OCI-M2 (cell line): ENCODE results near the gene COL27A1.

Experiments used
- DNase-seq: peaks from one replicate; lab custom pipeline; 2025; ENCODE audit not compliant: unreplicated experiment; lab: John Stamatoyannopoulos, UW

The COL27A1 gene

GRCh38 chr9:114264806-114265550 is 109.6 kb downstream of the COL27A1 start:
- DNase-seq = no peak

GRCh38 chr9:114266969-114267368 is 111.6 kb downstream of the COL27A1 start:
- DNase-seq = no peak

DNA sequence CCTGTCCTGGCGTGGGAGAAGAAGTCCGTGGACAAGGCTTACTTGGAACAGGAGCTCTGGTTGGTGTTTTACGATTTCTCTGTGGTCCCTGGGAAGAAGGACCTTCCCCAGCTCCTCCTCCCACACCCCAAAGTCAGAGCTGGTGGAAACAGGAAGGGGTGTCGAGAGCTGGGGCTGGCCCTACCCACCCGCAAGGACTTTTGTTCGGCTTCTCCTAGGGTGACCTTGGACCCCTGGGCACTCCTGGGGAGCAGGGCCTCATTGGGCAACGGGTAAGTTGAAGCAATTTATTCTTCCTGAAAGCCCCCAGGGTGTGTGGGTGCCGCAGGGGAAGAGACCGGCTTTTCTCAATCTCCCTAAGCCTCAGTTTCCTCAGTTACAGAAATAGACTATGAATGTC is 113.7 kb downstream of the COL27A1 start:
- DNase-seq = no peak

DNA sequence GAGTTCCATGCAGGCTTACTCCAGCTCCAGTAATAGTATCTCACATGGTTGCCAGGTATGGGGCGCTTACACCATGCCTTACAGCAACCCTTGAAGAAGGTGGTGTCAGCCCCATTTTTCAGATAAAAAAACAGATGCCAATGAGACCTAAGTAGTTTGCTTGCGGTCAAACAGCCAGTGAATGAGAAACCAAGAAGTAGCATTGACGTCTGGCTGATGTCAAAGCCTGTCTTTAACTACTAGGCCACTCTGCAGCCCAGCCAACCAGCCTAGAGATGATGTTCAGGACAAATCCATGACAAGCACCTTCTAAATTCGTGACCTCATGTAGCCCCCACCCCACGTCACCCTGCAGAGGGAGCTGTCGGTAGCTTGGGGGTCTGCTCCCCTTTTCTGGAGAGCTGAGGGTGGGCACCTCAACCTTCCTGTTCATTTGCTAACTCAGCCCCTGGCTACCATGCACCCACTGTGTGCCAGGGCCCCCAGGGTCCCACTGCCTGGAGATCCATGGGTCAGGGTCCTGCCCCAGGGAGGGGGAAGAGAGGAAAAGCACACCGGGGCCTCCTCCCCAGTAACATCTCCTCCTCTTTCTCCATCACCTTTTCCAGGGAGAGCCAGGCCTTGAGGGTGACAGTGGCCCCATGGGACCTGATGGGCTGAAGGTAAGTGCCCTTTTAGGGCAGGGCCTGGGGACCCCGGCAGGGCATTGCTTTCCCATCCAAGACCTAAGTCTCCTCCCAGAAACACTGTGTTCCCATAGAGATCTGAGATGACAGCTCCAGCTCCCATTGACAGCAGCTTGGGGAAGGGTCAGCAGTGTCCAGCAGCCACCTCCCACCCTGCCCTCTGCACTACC is 115.0 kb downstream of the COL27A1 start:
- DNase-seq = no peak

GRCh38 chr9:114271556-114272510 is 116.5 kb downstream of the COL27A1 start:
- no peak for DNase-seq

- DNase-seq = no peak
Observed at GRCh38 chr9:114272739-114273431, 117.5 kb downstream of the COL27A1 start.

DNA sequence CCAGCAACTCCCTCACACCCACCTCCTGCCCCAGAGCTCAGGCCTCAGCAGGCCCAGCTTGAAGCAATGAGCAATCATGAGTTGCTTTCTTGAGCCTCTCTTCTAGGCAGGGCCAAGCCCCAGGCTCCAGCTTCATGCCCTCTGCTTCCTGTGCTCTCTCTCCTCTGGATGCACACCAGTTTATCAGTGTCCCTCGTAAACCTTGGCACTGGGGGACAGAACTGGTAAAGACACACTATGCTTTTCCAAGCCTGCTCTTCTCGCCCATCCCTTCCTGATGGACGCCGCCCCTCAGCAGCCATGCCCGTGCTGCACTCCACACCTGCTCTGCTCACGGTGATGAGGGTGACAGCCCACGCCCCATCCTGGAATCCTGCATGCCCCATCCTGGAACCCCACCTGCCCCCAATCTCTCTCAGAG is 118.1 kb downstream of the COL27A1 start:
- no peak for DNase-seq

DNA sequence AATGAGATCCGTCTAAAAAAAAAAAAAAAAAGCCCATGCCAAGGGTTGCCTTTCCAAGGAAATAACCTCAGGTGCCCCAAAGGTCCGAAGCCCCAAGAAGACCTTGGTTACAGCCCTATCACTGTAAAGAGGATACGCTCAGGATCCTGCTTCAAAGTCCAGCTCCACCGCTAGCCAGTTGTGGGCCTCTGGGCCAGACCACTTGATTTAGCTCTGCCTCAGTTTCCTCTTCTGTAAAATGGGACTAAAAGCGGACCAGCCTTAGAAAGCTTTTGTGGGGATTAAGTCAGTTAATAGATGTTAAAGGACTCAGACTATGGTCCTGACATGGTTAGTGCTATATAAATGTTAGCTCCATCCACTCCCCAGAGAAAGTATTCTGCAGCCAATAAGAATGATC is 118.9 kb downstream of the COL27A1 start:
- no peak for DNase-seq

GRCh38 chr9:114275246-114276004 is 120.1 kb downstream of the COL27A1 start:
- no peak for DNase-seq

DNA sequence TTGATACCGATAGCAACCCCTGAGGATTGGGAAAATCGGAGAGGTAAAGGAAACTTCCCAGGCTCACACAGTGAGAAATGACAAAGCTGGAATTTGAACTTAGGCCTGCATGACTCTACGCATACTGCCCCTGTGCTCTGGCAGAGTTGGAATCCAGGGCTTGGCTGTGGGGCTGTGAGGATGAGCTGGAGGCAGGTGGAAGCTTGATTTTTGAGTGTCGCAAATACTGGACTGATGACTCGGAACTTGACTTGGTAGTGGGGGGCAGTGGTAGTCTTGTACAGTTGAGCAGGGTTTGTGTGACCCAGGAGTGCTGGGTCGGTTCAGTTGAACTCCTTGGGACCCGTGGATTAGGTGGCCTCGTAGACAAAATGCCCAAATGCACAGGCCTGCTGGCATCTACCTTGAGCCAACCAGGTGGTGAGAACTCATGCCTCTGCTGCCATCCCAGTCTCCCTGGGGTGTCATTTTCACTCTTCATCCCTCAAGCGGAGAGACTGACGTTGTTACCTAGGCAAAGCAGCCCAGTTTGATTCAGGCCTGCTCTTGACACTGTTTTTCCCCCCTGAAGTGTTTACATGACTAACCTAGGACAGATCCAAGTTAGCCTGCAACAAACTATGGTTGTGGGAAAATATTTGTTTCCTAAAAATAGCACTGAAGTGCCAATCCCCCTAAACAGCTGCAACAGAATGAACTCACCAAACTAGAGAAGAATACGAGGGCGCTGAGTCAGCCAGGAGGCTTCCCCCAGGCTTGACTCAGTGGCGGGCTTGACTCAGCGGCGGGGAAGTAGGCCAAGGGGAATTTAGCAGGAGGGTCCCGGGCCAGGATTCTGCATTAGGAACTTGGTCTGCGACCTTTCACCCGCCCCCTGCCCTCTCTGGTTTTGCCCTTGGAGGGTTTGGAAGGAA is 121.8 kb downstream of the COL27A1 start:
- no peak for DNase-seq

GRCh38 chr9:114278356-114278755 is 123.0 kb downstream of the COL27A1 start:
- no peak for DNase-seq

DNA sequence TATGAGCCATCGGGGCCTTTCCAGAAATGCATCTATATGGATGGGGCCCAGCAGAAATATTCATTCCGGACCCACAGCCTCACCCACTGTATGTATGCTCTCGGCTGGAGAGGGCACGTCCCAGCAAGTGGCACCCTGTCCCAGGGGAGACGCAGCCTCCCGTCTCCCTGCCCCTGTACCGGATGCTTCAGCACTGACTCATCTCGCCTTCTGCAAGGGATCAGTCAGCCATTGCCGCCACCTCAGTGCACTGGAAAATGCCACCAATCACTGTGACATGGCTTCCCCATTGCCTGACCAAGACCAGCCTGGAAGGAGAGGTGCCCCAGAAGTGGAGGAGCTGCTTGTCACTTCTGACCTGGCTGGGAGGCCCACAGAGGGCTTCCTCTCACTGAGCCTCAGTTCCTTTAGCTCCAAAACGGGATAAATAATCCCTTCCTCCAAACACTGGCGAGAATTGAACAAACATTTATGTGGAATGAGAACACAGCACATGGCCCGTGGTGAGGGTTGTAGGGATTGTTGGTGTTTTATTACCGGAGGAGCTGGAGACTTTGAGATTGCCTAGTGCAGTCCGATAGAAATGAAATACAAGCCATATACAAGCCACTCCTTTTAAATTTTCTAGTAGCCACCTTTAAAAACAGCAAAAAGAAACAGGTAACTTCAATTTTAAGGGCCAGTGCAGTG is 123.7 kb downstream of the COL27A1 start:
- DNase-seq = no peak

DNA sequence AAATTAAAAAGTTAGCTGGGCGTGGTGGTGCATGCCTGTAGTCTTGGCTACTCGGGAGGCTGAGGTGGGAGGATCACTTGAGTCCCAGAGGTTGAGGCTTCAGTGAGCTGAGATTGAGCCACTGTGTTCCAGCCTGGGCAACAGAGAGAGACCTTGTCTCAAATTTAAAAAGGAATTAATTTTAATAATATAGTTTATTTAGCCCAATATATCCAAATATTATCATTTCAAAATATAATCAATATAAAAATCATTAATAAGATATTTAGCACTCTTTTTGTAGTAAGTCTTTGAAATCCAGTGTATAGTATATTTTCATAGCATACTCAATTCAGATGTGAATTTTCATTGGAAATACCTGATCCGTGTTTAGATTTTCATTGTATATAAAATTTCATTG is 124.4 kb downstream of the COL27A1 start:
- DNase-seq = no peak

- DNase-seq = no peak
Observed at GRCh38 chr9:114280636-114281472, 125.5 kb downstream of the COL27A1 start.

DNA sequence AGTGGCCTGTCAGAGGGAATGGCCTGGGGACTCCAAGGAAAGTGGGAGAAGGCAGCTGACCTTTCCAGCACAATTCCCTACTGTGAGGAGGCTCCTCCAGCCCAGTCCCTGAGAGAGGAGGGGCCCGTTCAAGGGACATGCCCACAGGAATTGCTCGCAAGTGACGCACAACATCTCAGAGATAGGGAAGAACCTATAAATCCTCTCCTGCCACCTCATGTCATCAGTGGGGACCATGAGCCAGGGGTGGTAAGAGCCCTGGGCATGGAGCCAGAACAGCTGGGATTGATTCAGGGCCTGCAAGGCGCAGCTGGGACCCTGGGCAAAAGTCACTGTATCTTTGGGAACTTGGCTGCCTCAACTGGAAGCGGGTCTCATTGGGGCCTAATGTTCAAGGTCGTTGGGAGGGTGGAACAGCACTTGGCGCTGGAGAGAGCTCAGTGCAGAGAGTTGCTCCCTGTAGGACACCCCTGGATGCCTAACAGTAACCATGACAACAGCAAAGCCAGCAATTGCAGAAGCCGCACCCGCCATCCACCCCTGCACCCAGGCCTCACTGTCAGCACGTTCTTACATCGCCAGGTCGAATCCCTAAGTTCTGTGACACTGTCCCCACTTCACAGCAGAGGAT is 126.3 kb downstream of the COL27A1 start:
- DNase-seq = no peak

- no peak for DNase-seq
Observed at GRCh38 chr9:114282104-114282485, 126.8 kb downstream of the COL27A1 start.

DNA sequence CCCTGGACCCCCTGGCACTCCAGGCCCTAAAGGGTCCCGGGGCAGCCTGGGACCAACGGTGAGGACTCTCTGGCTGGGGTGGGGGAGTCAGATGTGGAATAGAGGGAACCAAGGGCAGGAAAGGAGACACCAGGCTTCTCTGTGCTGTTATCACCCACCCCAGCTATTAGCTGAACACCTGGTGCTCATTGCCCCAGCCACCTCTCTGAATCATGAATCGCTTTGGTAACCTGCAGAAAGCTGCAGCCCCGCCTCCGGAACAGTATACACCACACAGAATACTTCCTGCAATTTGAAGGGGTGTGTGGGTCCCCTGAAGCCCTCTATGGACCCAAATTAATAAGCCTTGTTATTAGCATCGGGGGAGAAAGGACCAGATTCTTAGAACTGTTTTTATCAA is 127.2 kb downstream of the COL27A1 start:
- DNase-seq = no peak
